Cardiac fibroblast (primary cell): ENCODE results near the gene TNS3.
A peak's percentile ranks its signal among the peaks of the same experiment; 100 is the strongest.

ENCODE experiments used
- DNase-seq, 2 donors: peaks; one replicate each; pipeline versions ENCODE4 v3.0.0 to v3.0.0-alpha.2; 2010; ENCODE audit warnings: low read depth in 2 of 2
- H3K4me3 ChIP-seq, 2 donors: replicated peaks in 1 of 2; 1 replicate in 1 of 2; 2 replicates in 1 of 2; pipeline ENCODE4 v1.5.1; 2011; ENCODE audit warnings: low read depth in 2 of 2, low read length in 2 of 2, mild to moderate bottlenecking in 2 of 2, moderate library complexity in 1 of 2
- CTCF ChIP-seq: IDR thresholded peaks from one replicate; pipeline ENCODE4 v1.5.1; 2011; ENCODE audit warnings: low read depth, mild to moderate bottlenecking, low read length, inconsistent platforms

Gene TNS3

GRCh38 chr7:47557317-47557693, 24.6 kb downstream of the TNS3 start:
- TF ChIP-seq CTCF: no peak
- H3K4me3 ChIP-seq: no peak overlapping the region
- DNase-seq: no peak

- DNase-seq: peak in 1 of 2 donors; percentile 36
- H3K4me3 ChIP-seq: no peak overlapping the region
- TF ChIP-seq CTCF: no peak
These were observed 25.3 kb downstream of the TNS3 start for GRCh38 chr7:47556511-47557180.

GRCh38 chr7:47553309-47553708, 28.6 kb downstream of the TNS3 start:
- no peak overlapping the region for H3K4me3 ChIP-seq
- TF ChIP-seq CTCF: no peak
- DNase-seq: no peak

- no peak overlapping the region for H3K4me3 ChIP-seq
- no peak for TF ChIP-seq CTCF
- peak; percentile 65 to 82 for DNase-seq
These were observed 29.3 kb downstream of the TNS3 start for GRCh38 chr7:47552621-47553020.

- peak in 1 of 2 donors; percentile 37 for DNase-seq
- no peak overlapping the region for H3K4me3 ChIP-seq
- TF ChIP-seq CTCF: no peak
These were observed 30.1 kb downstream of the TNS3 start for GRCh38 chr7:47551668-47552440.

GRCh38 chr7:47550788-47551470, 31.0 kb downstream of the TNS3 start:
- no peak overlapping the region for H3K4me3 ChIP-seq
- DNase-seq: peak in 1 of 2 donors; percentile 31
- TF ChIP-seq CTCF: no peak
